K562 (cell line): Measurements from ENCODE around the gene OR2V2. TPM values are rescaled to one million over a fixed set of nuclear protein-coding genes. Genes with fewer than 3 reads are reported as not detected.
A peak's percentile ranks its signal among the peaks of the same experiment; 100 is the strongest.

Experiments
- ARNT ChIP-seq, 2 experiments: fragments of 450-650 bp; IDR thresholded peaks; 2 replicates each; pipeline ENCODE4 v1.6.1; 2016; ENCODE audit warnings: mild to moderate bottlenecking in 1 of 2
- CC2D1A ChIP-seq: fragments of 450-650 bp; IDR thresholded peaks from 2 replicates; pipeline ENCODE4 v1.6.1; 2017; ENCODE audit warnings: mild to moderate bottlenecking
- CXXC5 ChIP-seq: fragments of 250-450 bp; sonication (Bioruptor Pico); IDR thresholded peaks from 2 replicates; pipeline ENCODE4 v1.8.0; 2022; ENCODE audit warnings: inconsistent platforms, mild to moderate bottlenecking, moderate library complexity
- FOXA1 ChIP-seq: fragments of 450-650 bp; IDR thresholded peaks from 2 replicates; pipeline ENCODE4 v1.6.1; 2016; ENCODE audit warnings: mild to moderate bottlenecking, borderline replicate concordance
- HMG20B ChIP-seq: fragments of 250-450 bp; sonication (Bioruptor Pico); IDR thresholded peaks from 2 replicates; pipeline ENCODE4 v1.5.0; 2021; ENCODE audit warnings: mild to moderate bottlenecking
- NFE2L1 ChIP-seq: fragments of 450-650 bp; IDR thresholded peaks from 2 replicates; pipeline ENCODE4 v1.6.1; 2016; ENCODE audit warnings: missing genetic modification characterization, low read depth, mild to moderate bottlenecking, missing compliant biosample characterization, moderate library complexity, borderline replicate concordance
- PRPF4 ChIP-seq: fragments of 200-400 bp; formaldehyde crosslinking; IDR thresholded peaks from one replicate; pipeline ENCODE4 v1.6.1; 2017; ENCODE audit warnings: low read length, low read depth, mild to moderate bottlenecking; ENCODE audit not compliant: insufficient read depth, poor library complexity, severe bottlenecking
- RBM25 ChIP-seq: fragments of 200-400 bp; formaldehyde crosslinking; IDR thresholded peaks from 2 replicates; pipeline ENCODE4 v1.6.1; 2018; ENCODE audit warnings: low read length, low read depth, moderate library complexity; ENCODE audit not compliant: severe bottlenecking
- SIN3B ChIP-seq: fragments of 450-650 bp; IDR thresholded peaks from 2 replicates; pipeline ENCODE4 v1.6.1; 2017; ENCODE audit warnings: low read depth, mild to moderate bottlenecking, moderate library complexity
- TCF7 ChIP-seq: sonication (generic); IDR thresholded peaks from 2 replicates; pipeline ENCODE4 v1.6.1; 2016; ENCODE audit warnings: antibody characterized with exemption, borderline replicate concordance
- TOE1 ChIP-seq, 2 experiments: fragments of 450-650 bp in 1 of 2; sonication (generic) in 1 of 2; formaldehyde crosslinking in 1 of 2; IDR thresholded peaks; 2 replicates each; pipeline versions ENCODE4 v1.7.1 to v1.8.0; 2016 to 2022; ENCODE audit warnings: borderline replicate concordance in 2 of 2, mild to moderate bottlenecking in 2 of 2, antibody characterized with exemption in 1 of 2, inconsistent platforms in 1 of 2, low read depth in 1 of 2, missing genetic modification reagents in 1 of 2, moderate library complexity in 1 of 2
- TRIM24 ChIP-seq, 2 experiments: fragments of 450-650 bp; IDR thresholded peaks; 2 replicates each; pipeline ENCODE4 v1.6.1; 2016
- ZNF75A ChIP-seq: fragments of 450-650 bp; formaldehyde crosslinking; IDR thresholded peaks from 2 replicates; pipeline ENCODE4 v1.4.0; 2020; ENCODE audit warnings: mild to moderate bottlenecking
- polyA plus RNA-seq, 8 experiments: library from polyadenylated mRNA; depleted of rRNA in 4 of 8; stranded (reverse) in 5 of 8; unstranded in 3 of 8; fragments of >200 nt; fragmentation: Nextera tagmentation in 2 of 8; fragmentation: Illumina TruSeq in 1 of 8; extraction: Ambion mirVana in 2 of 8; extraction: Trizol in 1 of 8; gene quantifications; 2 replicates each; pipeline versions ENCODE4 v1.2.1 to v1.2.3, GENCODE V29; 2011 to 2014; ENCODE audit warnings: inconsistent platforms in 1 of 8, missing spikeins in 1 of 8
- total RNA-seq, 7 experiments: library from RNA; depleted of rRNA in 6 of 7; stranded (reverse); fragments of >200 nt in 6 of 7; fragmentation: Illumina TruSeq in 2 of 7; extraction: Trizol in 2 of 7; gene quantifications; 2 replicates each; pipeline versions ENCODE4 v1.2.1 to v1.2.3, GENCODE V29; 2011 to 2021; ENCODE audit warnings: low replicate concordance in 1 of 7
- TF ChIP-seq, protein P1 (sequence below): fragments of 450-650 bp; IDR thresholded peaks from 2 replicates; pipeline ENCODE4 v1.6.1; 2017; ENCODE audit warnings: antibody characterized with exemption
- TF ChIP-seq, protein P2 (sequence below), 3 experiments: fragments of 200-800 bp in 1 of 3; sonication (Bioruptor generic) in 1 of 3; sonication (generic) in 1 of 3; formaldehyde crosslinking in 1 of 3; IDR thresholded peaks; 2 replicates each; pipeline versions ENCODE4 v1.6.1 to v1.8.0; 2016 to 2022; ENCODE audit warnings: mild to moderate bottlenecking in 2 of 3, missing compliant biosample characterization in 2 of 3, missing genetic modification characterization in 2 of 3, missing genetic modification reagents in 1 of 3
- TF ChIP-seq, protein P3 (sequence below): fragments of 450-650 bp; IDR thresholded peaks from 2 replicates; pipeline ENCODE4 v1.6.1; 2014; ENCODE audit warnings: low read depth, mild to moderate bottlenecking, moderate library complexity, borderline replicate concordance
- TF ChIP-seq, protein P4 (sequence below): sonication (generic); formaldehyde crosslinking; IDR thresholded peaks from 2 replicates; pipeline ENCODE4 v1.4.0; 2020; ENCODE audit warnings: mild to moderate bottlenecking, missing genetic modification reagents

Gene OR2V2
- total and polyA plus RNA-seq, 9 of the 15 experiments (the other 6 are each of a cell fraction or from before 2014, with no cell fraction given): 0.01 TPM; not detected in 8

DNA sequence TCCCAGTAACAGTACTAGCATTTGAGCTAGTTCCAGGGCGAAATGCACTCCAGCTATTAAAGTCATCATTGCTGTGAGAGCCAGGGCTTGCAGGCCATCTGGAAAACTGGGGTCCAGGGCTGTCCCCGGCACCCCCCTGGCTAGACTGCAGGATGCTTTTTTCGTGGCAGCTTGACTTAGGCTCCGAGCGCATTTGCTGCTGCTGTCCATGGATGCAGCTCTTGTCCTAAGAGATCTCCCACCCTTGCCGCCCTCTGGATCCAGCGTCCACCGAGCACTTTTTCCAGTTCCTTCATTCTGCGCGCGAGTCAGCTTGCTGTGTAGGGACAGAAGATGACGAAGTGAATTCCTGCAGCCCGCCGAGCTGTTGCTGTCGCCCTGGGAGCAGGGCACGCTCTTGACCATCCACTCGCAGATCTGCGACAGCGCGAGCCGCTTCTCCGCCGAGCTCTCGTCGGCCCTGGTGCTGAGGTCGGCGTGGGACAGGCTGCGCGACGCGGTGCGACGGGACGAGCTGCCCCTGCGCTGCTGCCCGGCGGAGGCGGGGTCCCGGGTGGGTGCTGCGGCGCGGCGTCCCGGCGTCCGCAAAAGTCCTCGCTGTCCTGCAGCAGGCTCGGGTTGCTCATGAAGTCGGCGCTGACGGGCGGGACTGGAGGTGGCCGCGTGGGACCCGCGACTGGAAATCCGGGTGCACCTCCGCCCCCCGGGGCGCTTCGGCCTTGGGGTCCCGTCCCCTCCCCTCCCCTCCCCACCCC, 47.1 kb upstream of the OR2V2 start (continued):
- TF ChIP-seq, protein P1, sequence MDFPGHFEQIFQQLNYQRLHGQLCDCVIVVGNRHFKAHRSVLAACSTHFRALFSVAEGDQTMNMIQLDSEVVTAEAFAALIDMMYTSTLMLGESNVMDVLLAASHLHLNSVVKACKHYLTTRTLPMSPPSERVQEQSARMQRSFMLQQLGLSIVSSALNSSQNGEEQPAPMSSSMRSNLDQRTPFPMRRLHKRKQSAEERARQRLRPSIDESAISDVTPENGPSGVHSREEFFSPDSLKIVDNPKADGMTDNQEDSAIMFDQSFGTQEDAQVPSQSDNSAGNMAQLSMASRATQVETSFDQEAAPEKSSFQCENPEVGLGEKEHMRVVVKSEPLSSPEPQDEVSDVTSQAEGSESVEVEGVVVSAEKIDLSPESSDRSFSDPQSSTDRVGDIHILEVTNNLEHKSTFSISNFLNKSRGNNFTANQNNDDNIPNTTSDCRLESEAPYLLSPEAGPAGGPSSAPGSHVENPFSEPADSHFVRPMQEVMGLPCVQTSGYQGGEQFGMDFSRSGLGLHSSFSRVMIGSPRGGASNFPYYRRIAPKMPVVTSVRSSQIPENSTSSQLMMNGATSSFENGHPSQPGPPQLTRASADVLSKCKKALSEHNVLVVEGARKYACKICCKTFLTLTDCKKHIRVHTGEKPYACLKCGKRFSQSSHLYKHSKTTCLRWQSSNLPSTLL: no peak
- TF ChIP-seq TOE1 (IDR thresholded peaks at IDR 0.05; ENCODE audit: borderline replicate concordance) (no peak), TOE1 (CRISPR knock-in tag; IDR thresholded peaks at IDR 0.05; ENCODE audit: borderline replicate concordance, low read depth) (no peak), ZNF75A (CRISPR knock-in tag) (no peak), SIN3B (no peak), FOXA1 (no peak), PRPF4 (no peak), NFE2L1 (no peak), TCF7 (0 out of 2 replicates have a peak, but pooled peaks have one; percentile 3), CXXC5 (CRISPR knock-in tag) (peak; percentile 68), ARNT (IDR thresholded peaks at IDR 0.05) (no peak), HMG20B (no peak), RBM25 (no peak), TRIM24 (IDR thresholded peaks at IDR 0.05) (no peak), CC2D1A (no peak)
- TF ChIP-seq, protein P2, sequence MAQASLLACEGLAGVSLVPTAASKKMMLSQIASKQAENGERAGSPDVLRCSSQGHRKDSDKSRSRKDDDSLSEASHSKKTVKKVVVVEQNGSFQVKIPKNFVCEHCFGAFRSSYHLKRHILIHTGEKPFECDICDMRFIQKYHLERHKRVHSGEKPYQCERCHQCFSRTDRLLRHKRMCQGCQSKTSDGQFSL (CRISPR knock-in tag; IDR thresholded peaks at IDR 0.05): no peak
- TF ChIP-seq, protein P2 (tag; IDR thresholded peaks at IDR 0.05): no peak
- TF ChIP-seq, protein P3, sequence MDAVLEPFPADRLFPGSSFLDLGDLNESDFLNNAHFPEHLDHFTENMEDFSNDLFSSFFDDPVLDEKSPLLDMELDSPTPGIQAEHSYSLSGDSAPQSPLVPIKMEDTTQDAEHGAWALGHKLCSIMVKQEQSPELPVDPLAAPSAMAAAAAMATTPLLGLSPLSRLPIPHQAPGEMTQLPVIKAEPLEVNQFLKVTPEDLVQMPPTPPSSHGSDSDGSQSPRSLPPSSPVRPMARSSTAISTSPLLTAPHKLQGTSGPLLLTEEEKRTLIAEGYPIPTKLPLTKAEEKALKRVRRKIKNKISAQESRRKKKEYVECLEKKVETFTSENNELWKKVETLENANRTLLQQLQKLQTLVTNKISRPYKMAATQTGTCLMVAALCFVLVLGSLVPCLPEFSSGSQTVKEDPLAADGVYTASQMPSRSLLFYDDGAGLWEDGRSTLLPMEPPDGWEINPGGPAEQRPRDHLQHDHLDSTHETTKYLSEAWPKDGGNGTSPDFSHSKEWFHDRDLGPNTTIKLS: no peak
- TF ChIP-seq, protein P4, sequence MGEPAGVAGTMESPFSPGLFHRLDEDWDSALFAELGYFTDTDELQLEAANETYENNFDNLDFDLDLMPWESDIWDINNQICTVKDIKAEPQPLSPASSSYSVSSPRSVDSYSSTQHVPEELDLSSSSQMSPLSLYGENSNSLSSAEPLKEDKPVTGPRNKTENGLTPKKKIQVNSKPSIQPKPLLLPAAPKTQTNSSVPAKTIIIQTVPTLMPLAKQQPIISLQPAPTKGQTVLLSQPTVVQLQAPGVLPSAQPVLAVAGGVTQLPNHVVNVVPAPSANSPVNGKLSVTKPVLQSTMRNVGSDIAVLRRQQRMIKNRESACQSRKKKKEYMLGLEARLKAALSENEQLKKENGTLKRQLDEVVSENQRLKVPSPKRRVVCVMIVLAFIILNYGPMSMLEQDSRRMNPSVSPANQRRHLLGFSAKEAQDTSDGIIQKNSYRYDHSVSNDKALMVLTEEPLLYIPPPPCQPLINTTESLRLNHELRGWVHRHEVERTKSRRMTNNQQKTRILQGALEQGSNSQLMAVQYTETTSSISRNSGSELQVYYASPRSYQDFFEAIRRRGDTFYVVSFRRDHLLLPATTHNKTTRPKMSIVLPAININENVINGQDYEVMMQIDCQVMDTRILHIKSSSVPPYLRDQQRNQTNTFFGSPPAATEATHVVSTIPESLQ (CRISPR knock-in tag): no peak
